HepG2 (cell line): Measurements from ENCODE around the gene PHF21B. TPM values are rescaled to one million over a fixed set of nuclear protein-coding genes. Genes with fewer than 3 reads are reported as not detected.

Source experiments
- ATAC-seq: fragments of 200-7000 bp; cut with Tn5 transposase; 3 replicates; pipeline ENCODE4 v1.9.1; 2020; ENCODE audit warnings: mild to moderate bottlenecking, moderate library complexity
- BruUV-seq: library from RNA; stranded (reverse); fragments of 400-500 nt; replicated peaks from 2 replicates; lab custom pipeline; 2021; lab: Mats Ljungman, UMichigan
- CTCF ChIA-PET: fragments of 300-600 bp; formaldehyde crosslinking; extraction: SDS; loops from one replicate; lab custom pipeline; 2021; ENCODE audit warnings: low total read pairs, inconsistent platforms, low intra/inter-chr PET ratio; lab: Yijun Ruan, JAX
- POLR2A ChIA-PET: fragments of 350-600 bp; sonication (Branson Sonifier 250); formaldehyde crosslinking; loops from one replicate; lab custom pipeline; 2020; ENCODE audit warnings: antibody characterized with exemption, inconsistent platforms; lab: Yijun Ruan, JAX
- DNase-seq: peaks from one replicate; pipeline ENCODE4 v3.0.0-alpha.2; 2015; ENCODE audit warnings: low spot score
- FAIRE-seq: peaks from 3 replicates; lab custom pipeline; 2011; peaks lifted over from hg19 to GRCh38; lab: Jason Lieb, UNC
- H2AFZ ChIP-seq: one replicate; pipeline ENCODE4 v1.6.1; 2011; ENCODE audit warnings: low read length, inconsistent platforms
- H3K27ac ChIP-seq: fragments of 300-600 bp; 3 replicates; pipeline ENCODE4 v1.8.0; 2011; ENCODE audit warnings: mixed run types, mild to moderate bottlenecking, mixed read lengths, low read length, inconsistent platforms; ENCODE audit not compliant: insufficient read depth; ENCODE audit errors: extremely low read length
- H3K27me3 ChIP-seq, 2 experiments: fragments of 200-600 bp in 1 of 2; 2 replicates in 1 of 2; 3 replicates in 1 of 2; pipeline versions ENCODE4 v1.6.0 to v1.8.0; 2011; ENCODE audit warnings: low read length in 2 of 2, mild to moderate bottlenecking in 2 of 2, moderate library complexity in 2 of 2, inconsistent platforms in 1 of 2; ENCODE audit not compliant: insufficient read depth in 2 of 2, control insufficient read depth in 1 of 2
- H3K36me3 ChIP-seq, 2 experiments: fragments of 200-600 bp in 1 of 2; replicated peaks in 1 of 2; 2 replicates in 1 of 2; 3 replicates in 1 of 2; pipeline versions ENCODE4 v1.5.1 to v1.8.0; 2011; ENCODE audit warnings: low read length in 2 of 2, inconsistent platforms in 1 of 2; ENCODE audit not compliant: insufficient read depth in 2 of 2, control insufficient read depth in 1 of 2
- H3K4me1 ChIP-seq: 2 replicates; pipeline ENCODE4 v1.5.1; 2012; ENCODE audit warnings: low read length, inconsistent platforms; ENCODE audit not compliant: insufficient read depth
- H3K4me2 ChIP-seq: 2 replicates; pipeline ENCODE4 v1.6.0; 2011; ENCODE audit warnings: low read depth, low read length, inconsistent platforms
- H3K4me3 ChIP-seq, 3 experiments: fragments of 200-600 bp in 1 of 3; sonication (generic), shearing (Covaris generic) in 1 of 3; replicated peaks in 1 of 3; 2 replicates each; pipeline ENCODE4 v1.5.1; 2011 to 2016; ENCODE audit warnings: low read length in 3 of 3, inconsistent platforms in 2 of 3, low read depth in 2 of 3, mild to moderate bottlenecking in 2 of 3, control low read depth in 1 of 3, mixed read lengths in 1 of 3; ENCODE audit not compliant: insufficient read depth in 1 of 3
- H3K79me2 ChIP-seq: one replicate; pipeline ENCODE4 v1.6.1; 2011; ENCODE audit warnings: low read length, inconsistent platforms; ENCODE audit not compliant: insufficient read depth
- H3K9ac ChIP-seq: 2 replicates; pipeline ENCODE4 v1.6.0; 2011; ENCODE audit warnings: mild to moderate bottlenecking, low read depth, low read length, inconsistent platforms; ENCODE audit not compliant: insufficient read depth
- H3K9me3 ChIP-seq: 2 replicates; pipeline ENCODE4 v1.5.1; 2012; ENCODE audit warnings: mild to moderate bottlenecking, low read length
- H4K20me1 ChIP-seq: 2 replicates; pipeline ENCODE4 v1.6.0; 2011; ENCODE audit warnings: inconsistent platforms, mild to moderate bottlenecking, low read length, moderate library complexity; ENCODE audit not compliant: insufficient read depth
- ATAD3A ChIP-seq: sonication (generic); formaldehyde crosslinking; IDR thresholded peaks from 2 replicates; pipeline ENCODE4 v1.4.0; 2020; ENCODE audit warnings: missing genetic modification reagents
- CENPX ChIP-seq: sonication (generic); formaldehyde crosslinking; IDR thresholded peaks from 2 replicates; pipeline ENCODE4 v1.9.0; 2021; ENCODE audit warnings: mild to moderate bottlenecking, missing genetic modification reagents, moderate library complexity
- ELK4 ChIP-seq: sonication (generic); formaldehyde crosslinking; IDR thresholded peaks from 2 replicates; pipeline ENCODE4 v1.9.0; 2021; ENCODE audit warnings: missing genetic modification reagents, borderline replicate concordance
- ESRRA ChIP-seq: sonication (generic); formaldehyde crosslinking; IDR thresholded peaks from 2 replicates; pipeline ENCODE4 v1.5.1; 2020; ENCODE audit warnings: mild to moderate bottlenecking, low read depth, missing genetic modification reagents
- FUBP1 ChIP-seq: sonication (generic); formaldehyde crosslinking; IDR thresholded peaks from 2 replicates; pipeline ENCODE4 v1.5.1; 2020; ENCODE audit warnings: missing genetic modification reagents, mild to moderate bottlenecking, borderline replicate concordance
- MTA1 ChIP-seq: sonication (generic); formaldehyde crosslinking; IDR thresholded peaks from 2 replicates; pipeline ENCODE4 v1.4.0; 2020; ENCODE audit warnings: missing genetic modification reagents, mild to moderate bottlenecking, borderline replicate concordance
- SALL1 ChIP-seq: sonication (generic); formaldehyde crosslinking; IDR thresholded peaks from 2 replicates; pipeline ENCODE4 v1.8.0; 2022; ENCODE audit warnings: mild to moderate bottlenecking, missing genetic modification reagents
- SP4 ChIP-seq: sonication (generic); formaldehyde crosslinking; IDR thresholded peaks from 2 replicates; pipeline ENCODE4 v1.8.1; 2023; ENCODE audit warnings: mild to moderate bottlenecking, missing genetic modification reagents
- TERF1 ChIP-seq: sonication (generic); formaldehyde crosslinking; IDR thresholded peaks from 2 replicates; pipeline ENCODE4 v1.8.0; 2022; ENCODE audit warnings: mild to moderate bottlenecking, missing genetic modification reagents, moderate library complexity
- TFE3 ChIP-seq: IDR thresholded peaks from 2 replicates; pipeline ENCODE4 v1.6.1; 2016
- ZNF549 ChIP-seq: sonication (generic); formaldehyde crosslinking; IDR thresholded peaks from 2 replicates; pipeline ENCODE4 v1.5.0; 2020; ENCODE audit warnings: missing genetic modification reagents
- ZNF562 ChIP-seq: sonication (generic); formaldehyde crosslinking; IDR thresholded peaks from 2 replicates; pipeline ENCODE4 v1.8.0; 2022; ENCODE audit warnings: missing genetic modification reagents, borderline replicate concordance
- ZNF615 ChIP-seq: sonication (generic); formaldehyde crosslinking; IDR thresholded peaks from 2 replicates; pipeline ENCODE4 v1.5.0; 2020; ENCODE audit warnings: mild to moderate bottlenecking, missing genetic modification reagents, borderline replicate concordance
- ZSCAN31 ChIP-seq: sonication (generic); formaldehyde crosslinking; IDR thresholded peaks from 2 replicates; pipeline ENCODE4 v1.5.0; 2020; ENCODE audit warnings: low read depth, mild to moderate bottlenecking, missing genetic modification reagents
- WGBS: methylation state at CpG from one replicate; pipeline ENCODE4 v1.1.6; 2017; ENCODE audit warnings: low lambda C conversion rate; 5-methylcytosine and 5-hydroxymethylcytosine counted together
- in situ Hi-C: cut with HindIII; loops from 2 replicates; pipeline ENCODE4 v1.10.0; 2017; ENCODE audit warnings: low pct_unique_long_range_greater_than_20kb; ENCODE audit not compliant: extremely low pct_ligation_motif_present
- intact Hi-C: fragments of 100-400 bp; cut with micrococcal nuclease; formaldehyde crosslinking; loops from one replicate; pipeline ENCODE4 v1.10.0; 2022; ENCODE audit not compliant: unreplicated experiment
- polyA plus RNA-seq, 8 experiments: library from polyadenylated mRNA; depleted of rRNA in 3 of 8; stranded (reverse) in 7 of 8; unstranded in 1 of 8; fragments of >200 nt; fragmentation: Illumina TruSeq in 4 of 8; extraction: Trizol in 4 of 8; gene quantifications; 2 replicates each; pipeline versions ENCODE4 v1.2.1 to v1.2.3, GENCODE V29; 2011 to 2016; ENCODE audit warnings: low read depth in 4 of 8, missing spikeins in 1 of 8, mixed read lengths in 1 of 8; ENCODE audit not compliant: insufficient read depth in 1 of 8
- total RNA-seq, 5 experiments: library from RNA; depleted of rRNA; stranded (reverse); fragments of >200 nt; fragmentation: Illumina TruSeq; extraction: Trizol; gene quantifications; 2 replicates each; pipeline ENCODE4 v1.2.3, GENCODE V29; 2016; ENCODE audit warnings: low read depth in 1 of 5

The PHF21B gene
- total and polyA plus RNA-seq, 2 of the 13 experiments (the other 11 are each of a cell fraction or from before 2014, with no cell fraction given) = not detected

GRCh38 chr22:44932493-44932892 lies 77.3 kb downstream of the PHF21B start:
- in situ Hi-C loops = no loop called here
- no peak overlapping the region for H2AFZ ChIP-seq
- BruUV-seq = no TSS peak
- H3K9me3 ChIP-seq = no peaks in the 10 kb centered on the region
- ChIA-PET POLR2A (no interaction called here), CTCF (no interaction called here)
- no peak overlapping the region for H3K4me2 ChIP-seq
- FAIRE-seq = no peak
- 14% methylated on average over 11 of the region's 11 CpGs for WGBS
- peaks cover 9 to 83% of the 10 kb centered on the region in 2 experiments for H3K27me3 ChIP-seq
- no peak overlapping the region for H3K9ac ChIP-seq
- TF ChIP-seq MTA1 (CRISPR knock-in tag) (no peak), SP4 (no peak)
- H3K36me3 ChIP-seq = no peaks in the 10 kb centered on the region
- no peak for ATAC-seq
- no peaks in the 10 kb centered on the region for H3K79me2 ChIP-seq
- H3K4me1 ChIP-seq = no peaks in the 10 kb centered on the region
- no peaks in the 10 kb centered on the region for H4K20me1 ChIP-seq
- no peak for DNase-seq
- H3K4me3 ChIP-seq = no peak overlapping the region
- intact Hi-C loops = no loop called here
- no peak overlapping the region for H3K27ac ChIP-seq

GRCh38 chr22:44931766-44932165 lies 78.0 kb downstream of the PHF21B start:
- H3K4me3 ChIP-seq = no peak overlapping the region
- H3K36me3 ChIP-seq = no peaks in the 10 kb centered on the region
- in situ Hi-C loops = no loop called here
- DNase-seq = no peak
- no peak overlapping the region for H3K4me2 ChIP-seq
- no peak overlapping the region for H2AFZ ChIP-seq
- TF ChIP-seq FUBP1 (CRISPR knock-in tag) (no peak), ESRRA (CRISPR knock-in tag) (no peak), CENPX (CRISPR knock-in tag) (no peak), ZSCAN31 (CRISPR knock-in tag) (no peak), ZNF562 (no peak), ATAD3A (CRISPR knock-in tag) (no peak), ZNF549 (no peak), TFE3 (no peak), SALL1 (CRISPR knock-in tag) (no peak), ZNF615 (no peak), TERF1 (CRISPR knock-in tag) (no peak), ELK4 (CRISPR knock-in tag) (no peak)
- no peak overlapping the region for H3K27ac ChIP-seq
- ATAC-seq = no peak
- POLR2A ChIA-PET = no interaction called here
- H3K4me1 ChIP-seq = no peaks in the 10 kb centered on the region
- WGBS = 0% methylated on average over 3 of the region's 9 CpGs
- intact Hi-C loops = no loop called here
- no peaks in the 10 kb centered on the region for H4K20me1 ChIP-seq
- BruUV-seq = no TSS peak
- H3K79me2 ChIP-seq = no peaks in the 10 kb centered on the region
- CTCF ChIA-PET = no interaction called here
- FAIRE-seq = no peak
- no peaks in the 10 kb centered on the region for H3K9me3 ChIP-seq
- H3K27me3 ChIP-seq = peaks cover 9 to 85% of the 10 kb centered on the region in 2 experiments
- H3K9ac ChIP-seq = no peak overlapping the region
